GM12891 (cell line): ENCODE data around the gene USP46.

Source experiments
- PAX5 ChIP-seq: IDR thresholded peaks from 2 replicates; pipeline ENCODE4 v1.6.1; 2011; ENCODE audit warnings: low read length, moderate library complexity, mild to moderate bottlenecking; ENCODE audit not compliant: insufficient read depth, severe bottlenecking
- POLR2A ChIP-seq: IDR thresholded peaks from 2 replicates; pipeline ENCODE4 v1.6.1; 2011; ENCODE audit warnings: low read depth, low read length, control low read depth
- POLR2AphosphoS5 ChIP-seq: IDR thresholded peaks from 2 replicates; pipeline ENCODE4 v1.6.1; 2011; ENCODE audit warnings: low read depth, low read length, control low read depth
- POU2F2 ChIP-seq: IDR thresholded peaks from 2 replicates; pipeline ENCODE4 v1.6.1; 2011; ENCODE audit warnings: low read depth, mild to moderate bottlenecking, control low read depth, low read length, moderate library complexity
- TAF1 ChIP-seq: IDR thresholded peaks from 2 replicates; pipeline ENCODE4 v1.6.1; 2011; ENCODE audit warnings: low read depth, low read length, control low read depth

DNA sequence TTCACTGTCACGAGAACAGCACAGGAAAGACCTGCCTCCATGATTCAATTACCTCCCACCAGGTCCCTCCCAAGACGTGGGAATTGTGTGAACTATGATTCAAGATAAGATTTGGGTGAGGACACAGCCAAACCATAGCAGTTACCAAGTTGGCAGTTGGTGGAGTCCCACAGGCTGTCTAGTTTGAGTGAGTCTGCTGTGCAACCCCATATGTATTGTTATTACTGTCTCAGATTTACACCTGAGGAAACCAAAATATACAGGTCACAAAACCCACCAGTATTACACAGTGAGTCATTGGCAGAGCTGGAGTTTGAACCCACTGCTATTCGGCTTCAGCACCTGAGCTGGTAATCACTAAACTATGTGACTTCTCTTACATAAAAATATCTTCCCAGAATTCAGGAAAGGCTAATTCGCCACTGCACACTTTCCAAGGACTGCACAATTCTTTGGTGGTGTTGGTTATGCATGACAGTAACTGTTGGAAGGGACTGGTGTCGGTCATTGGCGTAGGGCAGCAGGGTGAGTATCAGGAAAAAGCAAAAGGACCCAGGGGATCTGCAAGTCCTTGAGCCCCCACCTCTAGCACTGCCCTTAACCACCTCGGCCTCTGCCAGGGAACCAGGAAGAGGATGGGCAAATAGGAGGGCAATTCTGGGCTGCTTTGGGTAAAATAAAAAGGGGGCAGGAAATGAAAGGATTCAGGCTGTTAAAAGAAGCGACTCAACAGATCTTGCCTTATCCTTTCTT, 110.1 kb downstream of the USP46 start:
- TF ChIP-seq POLR2A (no peak), TAF1 (no peak), POLR2AphosphoS5 (no peak), PAX5 (no peak), POU2F2 (no peak)
